T1000 (cell line): ENCODE results near the gene LRRC63.
"Not testable (repeated sequence)": the region's sequence is repeated elsewhere in the genome, so short reads cannot be mapped to it uniquely, and the experiment has no call there.

ENCODE experiments used
- DNase-seq: peaks from one replicate; lab custom pipeline; 2025; ENCODE audit warnings: mixed read lengths; lab: John Stamatoyannopoulos, UW

LRRC63 gene

GRCh38 chr13:46211483-46212351 lies at the start of gene LRRC63:
LRRC63 (plus strand) TSS chr13:46211928; CDS start chr13:46213035, 1,107 bp downstream.
- DNase-seq, result peak; percentile 1

GRCh38 chr13:46162741-46163140 lies 49.0 kb upstream of the LRRC63 start:
- not testable (repeated sequence) for DNase-seq

- no peak for DNase-seq
Observed at GRCh38 chr13:46164661-46165060, 47.1 kb upstream of the LRRC63 start.

GRCh38 chr13:46165485-46166223 lies 46.1 kb upstream of the LRRC63 start:
- no peak for DNase-seq

- DNase-seq, result no peak
Observed at GRCh38 chr13:46166224-46166584, 45.5 kb upstream of the LRRC63 start.

GRCh38 chr13:46166947-46167610 lies 44.6 kb upstream of the LRRC63 start:
- no peak for DNase-seq

GRCh38 chr13:46168341-46168740 lies 43.4 kb upstream of the LRRC63 start:
- no peak for DNase-seq

- DNase-seq, result no peak
Observed at GRCh38 chr13:46168783-46169182, 42.9 kb upstream of the LRRC63 start.

GRCh38 chr13:46169758-46170157 lies 42.0 kb upstream of the LRRC63 start:
- DNase-seq, result no peak

- no peak for DNase-seq
Observed at GRCh38 chr13:46170268-46170667, 41.5 kb upstream of the LRRC63 start.

- DNase-seq, result no peak
Observed at GRCh38 chr13:46170687-46171086, 41.0 kb upstream of the LRRC63 start.

GRCh38 chr13:46171217-46171616 lies 40.5 kb upstream of the LRRC63 start:
- no peak for DNase-seq

- DNase-seq, result no peak
Observed at GRCh38 chr13:46171739-46172138, 40.0 kb upstream of the LRRC63 start.

- no peak for DNase-seq
Observed at GRCh38 chr13:46172531-46172991, 39.2 kb upstream of the LRRC63 start.

- no peak for DNase-seq
Observed at GRCh38 chr13:46173656-46174055, 38.1 kb upstream of the LRRC63 start.

- DNase-seq, result no peak
Observed at GRCh38 chr13:46176756-46177155, 35.0 kb upstream of the LRRC63 start.

- no peak for DNase-seq
Observed at GRCh38 chr13:46178143-46178542, 33.6 kb upstream of the LRRC63 start.

- DNase-seq, result no peak
Observed at GRCh38 chr13:46178821-46179220, 32.9 kb upstream of the LRRC63 start.

GRCh38 chr13:46179491-46179908 lies 32.2 kb upstream of the LRRC63 start:
- no peak for DNase-seq

- DNase-seq, result no peak
Observed at GRCh38 chr13:46179969-46180763, 31.6 kb upstream of the LRRC63 start.

GRCh38 chr13:46181377-46181839 lies 30.3 kb upstream of the LRRC63 start:
- no peak for DNase-seq
